K562 (cell line): ENCODE results near the gene TPX2. TPM values are rescaled to one million over a fixed set of nuclear protein-coding genes. Genes with fewer than 3 reads are reported as not detected.

Experiments
- DEAF1 ChIP-seq: fragments of 450-650 bp; formaldehyde crosslinking; IDR thresholded peaks from 2 replicates; pipeline ENCODE4 v1.4.0; 2020; ENCODE audit warnings: mild to moderate bottlenecking, moderate library complexity
- FOXP1 ChIP-seq: sonication (generic); formaldehyde crosslinking; IDR thresholded peaks from 2 replicates; pipeline ENCODE4 v1.8.0; 2022; ENCODE audit warnings: mild to moderate bottlenecking, missing genetic modification reagents
- MEIS2 ChIP-seq: fragments of 450-650 bp; IDR thresholded peaks from 2 replicates; pipeline ENCODE4 v1.6.1; 2014; ENCODE audit warnings: mild to moderate bottlenecking; ENCODE audit not compliant: partially characterized antibody
- STAG1 ChIP-seq: sonication (generic); formaldehyde crosslinking; IDR thresholded peaks from 2 replicates; pipeline ENCODE4 v1.5.0; 2020; ENCODE audit warnings: missing genetic modification reagents, borderline replicate concordance
- TBL1XR1 ChIP-seq, 2 experiments: IDR thresholded peaks; 2 replicates each; pipeline ENCODE4 v1.6.1; 2012; ENCODE audit warnings: improper control_type of control experiment in 2 of 2, low read length in 2 of 2, mild to moderate bottlenecking in 1 of 2
- ZNF583 ChIP-seq: fragments of 250-450 bp; sonication (Bioruptor Pico); IDR thresholded peaks from 2 replicates; pipeline ENCODE4 v1.4.0; 2020
- ZNF609 ChIP-seq: sonication (generic); formaldehyde crosslinking; IDR thresholded peaks from 2 replicates; pipeline ENCODE4 v1.8.1; 2023; ENCODE audit warnings: missing genetic modification reagents, mild to moderate bottlenecking, borderline replicate concordance
- polyA plus RNA-seq, 8 experiments: library from polyadenylated mRNA; depleted of rRNA in 4 of 8; stranded (reverse) in 5 of 8; unstranded in 3 of 8; fragments of >200 nt; fragmentation: Nextera tagmentation in 2 of 8; fragmentation: Illumina TruSeq in 1 of 8; extraction: Ambion mirVana in 2 of 8; extraction: Trizol in 1 of 8; gene quantifications; 2 replicates each; pipeline versions ENCODE4 v1.2.1 to v1.2.3, GENCODE V29; 2011 to 2014; ENCODE audit warnings: inconsistent platforms in 1 of 8, missing spikeins in 1 of 8
- total RNA-seq, 7 experiments: library from RNA; depleted of rRNA in 6 of 7; stranded (reverse); fragments of >200 nt in 6 of 7; fragmentation: Illumina TruSeq in 2 of 7; extraction: Trizol in 2 of 7; gene quantifications; 2 replicates each; pipeline versions ENCODE4 v1.2.1 to v1.2.3, GENCODE V29; 2011 to 2021; ENCODE audit warnings: low replicate concordance in 1 of 7

Gene TPX2
- total and polyA plus RNA-seq, 9 of the 15 experiments (the other 6 are each of a cell fraction or from before 2014, with no cell fraction given) = 48.0 to 241 (median 133) TPM

GRCh38 chr20:31822421-31823330, 83.6 kb downstream of the TPX2 start (continued):
- TF ChIP-seq ZNF609 (CRISPR knock-in tag) = no peak
- TF ChIP-seq ZNF583 (CRISPR knock-in tag) = no peak
- peak; percentile 90; the same call in 1 of the 2 replicates for TF ChIP-seq STAG1 (CRISPR knock-in tag)
- TF ChIP-seq FOXP1 (CRISPR knock-in tag) = no peak
- TF ChIP-seq MEIS2 = peak; percentile 77
- 0 out of 4 replicates have a peak, but pooled peaks of 1 of the 2 experiments have one; percentile 53 for TF ChIP-seq TBL1XR1 (IDR thresholded peaks at IDR 0.05; ENCODE audit: low read length in 2 of 2)
- TF ChIP-seq DEAF1 (CRISPR knock-in tag) = peak; percentile 86
- TF ChIP-seq, all 486 proteins: peak for 27
